ENCODE results near the gene INSM1.

INSM1 gene

DNA sequence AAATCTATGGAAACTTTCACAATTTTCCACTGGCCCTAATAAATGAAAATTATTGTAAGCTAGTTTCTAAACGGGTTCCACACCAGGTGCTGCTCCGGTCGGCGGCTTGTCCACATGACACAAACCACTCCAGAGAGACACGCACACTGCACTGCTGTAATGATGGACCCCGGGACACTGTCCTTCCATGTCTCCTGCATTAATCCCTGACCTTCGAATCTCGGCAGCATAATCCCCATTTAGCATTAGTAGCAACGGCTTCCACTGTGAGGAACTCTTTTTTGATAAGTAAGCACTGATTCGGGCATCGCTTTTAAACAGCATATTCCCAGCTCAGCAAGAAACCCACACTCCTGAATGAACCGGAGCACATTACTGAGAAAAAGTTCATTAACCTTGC lies 43.5 kb downstream of the INSM1 start:
- ChIA-PET POLR2A (no interaction called here), CTCF (interaction anchor here (1.1 to 1.9 kb wide), 3 partner anchors 14 to 24 kb away, joined by 3 to 6 read pairs (median 3); no protein-coding TSS in a partner anchor)
- no peak for DNase-seq (ENCODE audit: extremely low spot score)
- TF ChIP-seq, protein P1, sequence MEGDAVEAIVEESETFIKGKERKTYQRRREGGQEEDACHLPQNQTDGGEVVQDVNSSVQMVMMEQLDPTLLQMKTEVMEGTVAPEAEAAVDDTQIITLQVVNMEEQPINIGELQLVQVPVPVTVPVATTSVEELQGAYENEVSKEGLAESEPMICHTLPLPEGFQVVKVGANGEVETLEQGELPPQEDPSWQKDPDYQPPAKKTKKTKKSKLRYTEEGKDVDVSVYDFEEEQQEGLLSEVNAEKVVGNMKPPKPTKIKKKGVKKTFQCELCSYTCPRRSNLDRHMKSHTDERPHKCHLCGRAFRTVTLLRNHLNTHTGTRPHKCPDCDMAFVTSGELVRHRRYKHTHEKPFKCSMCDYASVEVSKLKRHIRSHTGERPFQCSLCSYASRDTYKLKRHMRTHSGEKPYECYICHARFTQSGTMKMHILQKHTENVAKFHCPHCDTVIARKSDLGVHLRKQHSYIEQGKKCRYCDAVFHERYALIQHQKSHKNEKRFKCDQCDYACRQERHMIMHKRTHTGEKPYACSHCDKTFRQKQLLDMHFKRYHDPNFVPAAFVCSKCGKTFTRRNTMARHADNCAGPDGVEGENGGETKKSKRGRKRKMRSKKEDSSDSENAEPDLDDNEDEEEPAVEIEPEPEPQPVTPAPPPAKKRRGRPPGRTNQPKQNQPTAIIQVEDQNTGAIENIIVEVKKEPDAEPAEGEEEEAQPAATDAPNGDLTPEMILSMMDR (IDR thresholded peaks at IDR 0.05; ENCODE audit: control extremely low read depth, extremely low read depth, low read depth, missing control alignments), result no peak

DNA sequence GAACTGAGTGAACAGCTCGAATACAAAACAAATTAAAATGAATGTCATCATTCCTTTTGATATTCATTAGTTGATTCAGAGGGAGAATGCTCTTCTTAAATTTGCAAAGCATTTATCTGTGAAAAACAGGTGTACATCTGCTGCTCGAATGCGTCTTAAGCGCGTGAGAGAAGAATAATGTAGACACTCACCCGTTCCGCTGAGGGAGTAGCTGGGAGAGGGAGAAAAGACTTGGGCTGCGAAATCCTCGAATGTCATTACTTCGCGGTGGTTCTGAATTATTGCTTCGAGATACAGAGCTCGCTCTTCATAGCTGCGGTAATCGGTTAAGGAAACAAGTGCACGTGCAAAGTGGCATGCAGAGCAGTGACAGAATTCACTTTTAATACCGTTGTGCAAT lies 43.9 kb downstream of the INSM1 start:
- ChIA-PET CTCF (interaction anchor here (1.5 to 1.9 kb wide), 2 partner anchors 14 to 17 kb away, joined by 3 to 6 read pairs; no protein-coding TSS in a partner anchor), POLR2A (no interaction called here)
- DNase-seq (ENCODE audit: extremely low spot score), result no peak
- TF ChIP-seq, protein P1 (IDR thresholded peaks at IDR 0.05; ENCODE audit: control extremely low read depth, extremely low read depth, low read depth, missing control alignments), result no peak

DNA sequence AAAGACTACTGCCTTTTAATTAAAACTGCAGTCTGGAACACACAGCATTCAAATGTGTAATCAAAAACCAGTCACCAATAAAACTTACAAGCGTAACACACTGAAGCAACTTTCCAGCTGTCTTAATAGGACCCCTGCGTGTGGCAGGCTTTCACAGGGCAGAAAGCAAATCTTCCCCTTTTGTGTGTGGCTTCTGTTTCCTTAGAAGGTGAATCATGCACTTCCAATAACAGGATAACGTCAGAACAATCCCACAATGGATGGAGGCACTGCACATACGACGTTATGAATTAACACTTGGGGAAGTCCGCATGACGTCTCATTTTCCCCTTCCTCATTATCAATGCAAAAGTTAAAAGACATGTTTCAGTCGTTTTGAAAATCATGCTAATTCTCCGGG lies 44.8 kb downstream of the INSM1 start:
- no peak for DNase-seq (ENCODE audit: extremely low spot score)
- TF ChIP-seq, protein P1 (IDR thresholded peaks at IDR 0.05; ENCODE audit: control extremely low read depth, extremely low read depth, low read depth, missing control alignments), result no peak
- POLR2A ChIA-PET, result no interaction called here
- CTCF ChIA-PET, result interaction anchor here (1.9 kb wide), 1 partner anchor 16 kb away, joined by 6 read pairs; no protein-coding TSS in a partner anchor

DNA sequence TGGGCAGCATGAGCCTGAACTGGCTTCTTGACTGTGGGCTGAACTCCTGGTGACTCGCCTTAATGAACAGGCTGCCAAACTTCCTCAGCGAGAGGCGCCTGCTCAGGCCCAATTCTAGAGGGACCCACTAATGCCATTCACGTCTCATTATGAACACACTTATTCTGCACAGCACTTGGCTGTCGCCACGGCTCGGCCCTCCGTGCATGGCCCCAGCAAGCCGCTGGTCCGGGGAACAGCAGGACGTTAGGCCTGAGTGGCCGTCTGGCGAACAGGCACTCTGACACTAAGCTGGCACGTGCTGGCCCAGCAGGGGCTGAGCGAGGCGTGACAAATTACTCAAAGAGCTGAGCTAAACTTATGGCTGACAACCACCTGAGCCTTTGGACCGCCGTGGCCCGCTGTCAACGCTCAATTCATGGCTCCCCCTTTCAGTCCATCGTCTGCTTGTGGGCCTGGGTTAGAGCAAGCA lies 45.9 kb downstream of the INSM1 start:
- ChIA-PET POLR2A (no interaction called here), CTCF (interaction anchor here (1.0 kb wide), 1 partner anchor 9 kb away, joined by 3 read pairs; no protein-coding TSS in a partner anchor)
- TF ChIP-seq, protein P1 (IDR thresholded peaks at IDR 0.05; ENCODE audit: control extremely low read depth, extremely low read depth, low read depth, missing control alignments), result no peak
- no peak for DNase-seq (ENCODE audit: extremely low spot score)

DNA sequence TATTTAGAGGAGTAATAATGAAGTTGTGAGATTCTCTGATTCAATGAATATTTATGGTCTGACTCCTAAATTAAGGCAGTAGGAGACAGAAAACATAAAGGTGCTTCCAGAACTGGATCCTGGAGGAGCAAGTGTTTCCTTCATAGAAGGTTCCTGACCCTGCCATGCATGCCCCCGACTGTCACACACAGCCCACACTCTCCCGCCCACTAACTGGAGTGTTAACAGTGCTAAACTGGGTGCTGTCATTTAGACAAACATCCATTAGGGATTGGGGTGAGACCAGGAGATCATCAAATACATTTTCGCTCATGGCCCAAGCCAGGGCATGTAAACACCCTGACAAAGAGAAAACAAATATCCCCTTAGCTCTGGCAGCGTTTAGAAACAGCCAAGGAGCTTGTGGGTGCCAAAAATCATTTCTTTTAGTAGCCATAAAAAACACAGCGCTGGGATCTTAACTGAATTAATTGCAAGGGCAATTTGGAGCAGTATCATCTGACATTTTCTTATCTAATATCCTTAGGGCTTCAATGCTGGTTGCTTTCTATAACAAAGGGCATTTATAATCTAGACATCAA lies 46.8 kb downstream of the INSM1 start:
- TF ChIP-seq, protein P1 (IDR thresholded peaks at IDR 0.05; ENCODE audit: control extremely low read depth, extremely low read depth, low read depth, missing control alignments), result no peak
- DNase-seq (ENCODE audit: extremely low spot score), result no peak
- ChIA-PET CTCF (interaction anchor here (1.0 to 1.5 kb wide), 3 partner anchors 8 to 37 kb away, joined by 3 read pairs; no protein-coding TSS in a partner anchor), POLR2A (no interaction called here)

DNA sequence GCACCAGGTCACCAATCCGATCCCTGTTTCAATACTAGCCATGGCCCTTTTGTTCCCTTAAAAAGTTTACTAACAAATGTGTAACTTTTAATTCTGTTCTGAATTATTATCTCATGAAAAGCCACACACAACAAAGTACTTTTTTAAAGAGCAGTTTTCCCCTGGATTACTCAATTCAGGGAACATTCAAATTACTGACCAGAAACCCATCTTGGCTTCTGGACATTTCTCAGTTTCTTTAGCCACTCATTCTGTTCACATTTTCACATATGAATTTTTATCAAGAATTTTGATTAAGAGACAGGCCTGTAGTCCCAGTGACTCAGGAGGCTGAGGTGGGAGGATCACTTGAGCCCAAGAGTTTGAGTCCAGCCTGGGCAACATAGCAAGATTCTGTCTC lies 47.4 kb downstream of the INSM1 start:
- TF ChIP-seq, protein P1 (IDR thresholded peaks at IDR 0.05; ENCODE audit: control extremely low read depth, extremely low read depth, low read depth, missing control alignments), result no peak
- no peak for DNase-seq (ENCODE audit: extremely low spot score)
- ChIA-PET POLR2A (no interaction called here), CTCF (interaction anchor here (1.3 to 1.5 kb wide), 2 partner anchors 14 to 37 kb away, joined by 3 read pairs; no protein-coding TSS in a partner anchor)
